ENCODE results near the gene ACSS1.

ACSS1 gene

DNA sequence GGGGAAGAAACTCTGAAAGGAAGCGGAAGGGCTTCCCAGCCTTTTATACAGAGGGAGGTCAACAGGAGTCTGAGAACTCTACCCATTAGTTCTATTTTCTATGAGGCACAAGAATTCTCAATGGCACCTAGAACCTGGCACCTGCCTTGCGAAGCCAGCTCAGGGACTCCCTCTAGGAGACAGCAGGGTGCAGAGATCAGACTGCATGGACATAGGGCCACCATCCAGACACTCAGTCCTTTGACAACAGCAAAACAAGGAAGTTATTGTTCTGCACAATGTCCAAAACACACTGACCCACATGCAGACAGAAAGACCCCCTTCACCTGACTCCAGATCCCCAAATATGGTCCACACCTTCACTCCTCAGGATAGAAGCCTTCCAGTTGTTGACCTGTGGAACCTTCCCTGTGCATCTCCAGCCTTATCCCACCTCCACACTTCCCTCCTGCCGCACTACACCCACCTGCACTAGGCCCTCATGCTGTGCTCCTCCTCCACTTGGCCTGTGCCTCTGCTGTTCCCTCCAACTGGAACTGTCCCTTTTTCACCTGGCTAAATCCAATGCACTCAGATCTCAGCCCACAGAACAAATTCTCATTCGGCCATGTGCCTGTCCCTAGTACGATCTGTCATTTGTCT is 27.8 kb downstream of the ACSS1 start:
- Histone ChIP-seq H3K27me3 (no peaks in the 10 kb centered on the region), H3K36me3 (peaks cover 8% of the 10 kb centered on the region), H3K4me3 (ENCODE audit: low read depth in 1 of 2, low read length in 1 of 2) (no peak overlapping the region), H3K27ac (no peak overlapping the region), H3K4me1 (ENCODE audit: control insufficient read depth in 1 of 2, insufficient read depth in 1 of 2, low read depth in 1 of 2, low read length in 1 of 2) (no peaks in the 10 kb centered on the region), H3K9me3 (no peaks in the 10 kb centered on the region)
- TF ChIP-seq CTCF (IDR thresholded peaks at IDR 0.05): no peak

- Histone ChIP-seq H3K27me3 (no peaks in the 10 kb centered on the region), H3K27ac (no peak overlapping the region), H3K9me3 (no peaks in the 10 kb centered on the region), H3K36me3 (peaks cover 13% of the 10 kb centered on the region), H3K4me1 (ENCODE audit: control insufficient read depth in 1 of 2, insufficient read depth in 1 of 2, low read depth in 1 of 2, low read length in 1 of 2) (peaks cover 4 to 8% of the 10 kb centered on the region in 2 experiments), H3K4me3 (ENCODE audit: low read depth in 1 of 2, low read length in 1 of 2) (no peak overlapping the region)
- TF ChIP-seq CTCF (IDR thresholded peaks at IDR 0.05): no peak
Observed at GRCh38 chr20:25025986-25026605, 31.8 kb downstream of the ACSS1 start.

- no peaks in the 10 kb centered on the region for H3K9me3 ChIP-seq
- H3K4me1 ChIP-seq (ENCODE audit: control insufficient read depth in 1 of 2, insufficient read depth in 1 of 2, low read depth in 1 of 2, low read length in 1 of 2): peaks cover 4 to 8% of the 10 kb centered on the region in 2 experiments
- peaks cover 17% of the 10 kb centered on the region for H3K36me3 ChIP-seq
- TF ChIP-seq CTCF (IDR thresholded peaks at IDR 0.05): no peak
- no peak overlapping the region for H3K4me3 ChIP-seq (ENCODE audit: low read depth in 1 of 2, low read length in 1 of 2)
- H3K27ac ChIP-seq: no peak overlapping the region
- no peaks in the 10 kb centered on the region for H3K27me3 ChIP-seq
Observed at GRCh38 chr20:25025091-25025861, 32.7 kb downstream of the ACSS1 start.

DNA sequence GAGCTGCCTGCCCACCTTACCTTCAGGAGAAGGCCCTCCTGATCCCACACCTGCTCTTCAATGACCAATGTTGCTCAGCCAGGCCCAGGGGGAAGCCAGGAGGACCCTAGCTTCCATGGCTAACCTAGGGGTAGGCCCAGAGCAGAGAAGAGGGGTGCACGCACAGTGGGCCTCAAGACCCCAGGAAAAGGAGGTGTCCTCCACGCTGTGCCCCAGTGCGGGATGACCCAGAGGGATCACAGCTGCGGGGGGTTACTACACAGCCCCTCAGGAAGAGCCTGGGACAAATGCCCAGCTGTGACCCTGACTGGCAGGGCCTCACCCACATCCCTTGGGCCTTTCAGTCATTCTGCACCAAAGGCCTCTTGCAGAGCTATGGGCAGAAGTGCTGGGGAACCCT is 33.8 kb downstream of the ACSS1 start:
- Histone ChIP-seq H3K27me3 (no peaks in the 10 kb centered on the region), H3K36me3 (peaks cover 25% of the 10 kb centered on the region), H3K4me1 (ENCODE audit: control insufficient read depth in 1 of 2, insufficient read depth in 1 of 2, low read depth in 1 of 2, low read length in 1 of 2) (peaks cover 4 to 8% of the 10 kb centered on the region in 2 experiments), H3K4me3 (ENCODE audit: low read depth in 1 of 2, low read length in 1 of 2) (no peak overlapping the region), H3K27ac (peak overlapping the region; percentile 6), H3K9me3 (no peaks in the 10 kb centered on the region)
- TF ChIP-seq CTCF (IDR thresholded peaks at IDR 0.05): no peak

- Histone ChIP-seq H3K4me1 (ENCODE audit: control insufficient read depth in 1 of 2, insufficient read depth in 1 of 2, low read depth in 1 of 2, low read length in 1 of 2) (peaks cover 4 to 8% of the 10 kb centered on the region in 2 experiments), H3K27me3 (no peaks in the 10 kb centered on the region), H3K36me3 (peaks cover 30% of the 10 kb centered on the region), H3K27ac (peak overlapping the region; percentile 6), H3K9me3 (no peaks in the 10 kb centered on the region), H3K4me3 (ENCODE audit: low read depth in 1 of 2, low read length in 1 of 2) (no peak overlapping the region)
- TF ChIP-seq CTCF (IDR thresholded peaks at IDR 0.05): no peak
Observed at GRCh38 chr20:25023356-25023755, 34.6 kb downstream of the ACSS1 start.

Data from neutrophil (primary cell).